WTC11 (cell line): ENCODE results near the gene MEA1.

Experiments
- ESRRA ChIP-seq: sonication (generic); formaldehyde crosslinking; IDR thresholded peaks from 2 replicates; pipeline ENCODE4 v1.8.1; 2022; ENCODE audit warnings: mild to moderate bottlenecking, missing genetic modification reagents, borderline replicate concordance
- ETV6 ChIP-seq: sonication (generic); formaldehyde crosslinking; IDR thresholded peaks from 2 replicates; pipeline ENCODE4 v1.8.1; 2022; ENCODE audit warnings: mild to moderate bottlenecking, missing genetic modification reagents
- FOXK1 ChIP-seq: sonication (generic); formaldehyde crosslinking; IDR thresholded peaks from 2 replicates; pipeline ENCODE4 v1.8.0; 2022; ENCODE audit warnings: mild to moderate bottlenecking, moderate library complexity, missing genetic modification reagents
- KAT7 ChIP-seq: sonication (generic); formaldehyde crosslinking; IDR thresholded peaks from 2 replicates; pipeline ENCODE4 v1.8.1; 2023; ENCODE audit warnings: missing genetic modification reagents, mild to moderate bottlenecking, borderline replicate concordance
- NFYB ChIP-seq: sonication (generic); formaldehyde crosslinking; conservative IDR thresholded peaks from 2 replicates; pipeline ENCODE4 v1.8.0; 2022; ENCODE audit warnings: low read depth, missing genetic modification reagents
- SP1 ChIP-seq: sonication (generic); formaldehyde crosslinking; conservative IDR thresholded peaks from 2 replicates; pipeline ENCODE4 v1.8.1; 2022; ENCODE audit warnings: missing genetic modification reagents
- TEAD1 ChIP-seq: sonication (generic); formaldehyde crosslinking; IDR thresholded peaks from 2 replicates; pipeline ENCODE4 v1.8.0; 2022; ENCODE audit warnings: mild to moderate bottlenecking, missing genetic modification reagents
- TEAD4 ChIP-seq: sonication (generic); formaldehyde crosslinking; IDR thresholded peaks from 2 replicates; pipeline ENCODE4 v1.8.0; 2022; ENCODE audit warnings: mild to moderate bottlenecking, missing genetic modification reagents
- ZBTB21 ChIP-seq: sonication (generic); formaldehyde crosslinking; IDR thresholded peaks from 2 replicates; pipeline ENCODE4 v1.8.1; 2023; ENCODE audit warnings: mild to moderate bottlenecking, missing genetic modification reagents, borderline replicate concordance
- ZNF138 ChIP-seq: sonication (generic); formaldehyde crosslinking; conservative IDR thresholded peaks from 2 replicates; pipeline ENCODE4 v1.8.1; 2022; ENCODE audit warnings: mild to moderate bottlenecking, moderate library complexity, missing genetic modification reagents
- TF ChIP-seq, protein P1 (sequence below): fragments of 200-600 bp; IDR thresholded peaks from 2 replicates; pipeline ENCODE4 v1.8.0; 2022; ENCODE audit warnings: antibody characterized with exemption
- TF ChIP-seq, protein P2 (sequence below): sonication (generic); formaldehyde crosslinking; IDR thresholded peaks from 2 replicates; pipeline ENCODE4 v1.8.0; 2023; ENCODE audit warnings: mild to moderate bottlenecking, missing genetic modification reagents
- TF ChIP-seq, protein P3 (sequence below): sonication (generic); formaldehyde crosslinking; IDR thresholded peaks from 2 replicates; pipeline ENCODE4 v1.8.0; 2022; ENCODE audit warnings: mild to moderate bottlenecking, missing genetic modification reagents
- TF ChIP-seq, protein P4 (sequence below): fragments of 250-450 bp; sonication (Bioruptor Pico); conservative IDR thresholded peaks from 2 replicates; pipeline ENCODE4 v1.9.0; 2021; ENCODE audit warnings: mild to moderate bottlenecking

DNA sequence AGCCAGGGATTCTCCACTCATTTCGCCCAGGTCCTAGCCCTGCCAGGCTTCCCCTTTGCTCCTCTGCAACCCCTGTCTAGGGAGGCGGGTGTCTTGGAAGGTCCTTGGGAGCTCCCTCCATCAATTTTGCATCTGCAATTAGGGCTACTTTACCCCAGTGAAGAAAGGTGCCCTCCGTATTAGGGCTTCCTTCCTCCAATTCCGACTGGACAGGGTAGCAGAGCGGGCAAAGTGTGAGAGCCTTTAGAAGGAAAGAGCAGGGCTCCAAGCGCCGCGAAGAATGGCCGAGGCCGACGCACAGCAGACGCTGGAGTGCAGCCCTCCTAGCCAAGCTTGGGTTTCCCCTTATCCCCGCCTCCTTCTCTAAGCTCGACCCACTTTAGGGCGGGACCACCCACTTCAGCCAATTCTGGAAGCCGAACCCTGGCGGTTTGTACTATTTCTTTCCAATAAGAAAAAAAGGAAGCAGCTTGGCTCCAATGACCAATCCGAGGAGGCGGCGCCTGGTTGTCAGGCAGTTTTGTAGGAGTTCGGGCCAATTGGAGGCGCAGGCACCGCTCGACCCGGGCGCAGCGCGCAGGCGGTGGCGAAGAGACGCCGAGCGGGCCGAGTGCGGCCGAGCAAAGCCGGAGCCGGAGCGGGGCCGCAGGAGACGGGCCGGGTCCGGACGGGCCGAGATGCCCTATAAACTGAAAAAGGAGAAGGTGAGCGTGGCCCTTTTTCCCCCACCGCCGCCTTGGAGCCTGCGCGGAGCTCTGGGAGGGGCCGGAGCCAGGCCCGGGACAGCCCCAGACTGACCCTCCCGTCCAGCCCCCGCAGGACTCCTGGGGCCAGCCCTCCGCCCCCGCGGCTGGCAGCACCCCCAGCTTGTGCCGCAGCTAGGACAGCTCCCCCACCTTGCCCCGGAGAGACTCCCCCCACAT is 29.5 kb downstream of the MEA1 start, which contains the start of gene PPP2R5D:
- TF ChIP-seq, protein P1, sequence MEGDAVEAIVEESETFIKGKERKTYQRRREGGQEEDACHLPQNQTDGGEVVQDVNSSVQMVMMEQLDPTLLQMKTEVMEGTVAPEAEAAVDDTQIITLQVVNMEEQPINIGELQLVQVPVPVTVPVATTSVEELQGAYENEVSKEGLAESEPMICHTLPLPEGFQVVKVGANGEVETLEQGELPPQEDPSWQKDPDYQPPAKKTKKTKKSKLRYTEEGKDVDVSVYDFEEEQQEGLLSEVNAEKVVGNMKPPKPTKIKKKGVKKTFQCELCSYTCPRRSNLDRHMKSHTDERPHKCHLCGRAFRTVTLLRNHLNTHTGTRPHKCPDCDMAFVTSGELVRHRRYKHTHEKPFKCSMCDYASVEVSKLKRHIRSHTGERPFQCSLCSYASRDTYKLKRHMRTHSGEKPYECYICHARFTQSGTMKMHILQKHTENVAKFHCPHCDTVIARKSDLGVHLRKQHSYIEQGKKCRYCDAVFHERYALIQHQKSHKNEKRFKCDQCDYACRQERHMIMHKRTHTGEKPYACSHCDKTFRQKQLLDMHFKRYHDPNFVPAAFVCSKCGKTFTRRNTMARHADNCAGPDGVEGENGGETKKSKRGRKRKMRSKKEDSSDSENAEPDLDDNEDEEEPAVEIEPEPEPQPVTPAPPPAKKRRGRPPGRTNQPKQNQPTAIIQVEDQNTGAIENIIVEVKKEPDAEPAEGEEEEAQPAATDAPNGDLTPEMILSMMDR = no peak
- peak; percentile 81 for TF ChIP-seq SP1 (CRISPR knock-in tag)
- TF ChIP-seq FOXK1 (CRISPR knock-in tag) = no peak
- TF ChIP-seq, protein P2, sequence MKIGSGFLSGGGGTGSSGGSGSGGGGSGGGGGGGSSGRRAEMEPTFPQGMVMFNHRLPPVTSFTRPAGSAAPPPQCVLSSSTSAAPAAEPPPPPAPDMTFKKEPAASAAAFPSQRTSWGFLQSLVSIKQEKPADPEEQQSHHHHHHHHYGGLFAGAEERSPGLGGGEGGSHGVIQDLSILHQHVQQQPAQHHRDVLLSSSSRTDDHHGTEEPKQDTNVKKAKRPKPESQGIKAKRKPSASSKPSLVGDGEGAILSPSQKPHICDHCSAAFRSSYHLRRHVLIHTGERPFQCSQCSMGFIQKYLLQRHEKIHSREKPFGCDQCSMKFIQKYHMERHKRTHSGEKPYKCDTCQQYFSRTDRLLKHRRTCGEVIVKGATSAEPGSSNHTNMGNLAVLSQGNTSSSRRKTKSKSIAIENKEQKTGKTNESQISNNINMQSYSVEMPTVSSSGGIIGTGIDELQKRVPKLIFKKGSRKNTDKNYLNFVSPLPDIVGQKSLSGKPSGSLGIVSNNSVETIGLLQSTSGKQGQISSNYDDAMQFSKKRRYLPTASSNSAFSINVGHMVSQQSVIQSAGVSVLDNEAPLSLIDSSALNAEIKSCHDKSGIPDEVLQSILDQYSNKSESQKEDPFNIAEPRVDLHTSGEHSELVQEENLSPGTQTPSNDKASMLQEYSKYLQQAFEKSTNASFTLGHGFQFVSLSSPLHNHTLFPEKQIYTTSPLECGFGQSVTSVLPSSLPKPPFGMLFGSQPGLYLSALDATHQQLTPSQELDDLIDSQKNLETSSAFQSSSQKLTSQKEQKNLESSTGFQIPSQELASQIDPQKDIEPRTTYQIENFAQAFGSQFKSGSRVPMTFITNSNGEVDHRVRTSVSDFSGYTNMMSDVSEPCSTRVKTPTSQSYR (CRISPR knock-in tag) = no peak
- TF ChIP-seq, protein P3, sequence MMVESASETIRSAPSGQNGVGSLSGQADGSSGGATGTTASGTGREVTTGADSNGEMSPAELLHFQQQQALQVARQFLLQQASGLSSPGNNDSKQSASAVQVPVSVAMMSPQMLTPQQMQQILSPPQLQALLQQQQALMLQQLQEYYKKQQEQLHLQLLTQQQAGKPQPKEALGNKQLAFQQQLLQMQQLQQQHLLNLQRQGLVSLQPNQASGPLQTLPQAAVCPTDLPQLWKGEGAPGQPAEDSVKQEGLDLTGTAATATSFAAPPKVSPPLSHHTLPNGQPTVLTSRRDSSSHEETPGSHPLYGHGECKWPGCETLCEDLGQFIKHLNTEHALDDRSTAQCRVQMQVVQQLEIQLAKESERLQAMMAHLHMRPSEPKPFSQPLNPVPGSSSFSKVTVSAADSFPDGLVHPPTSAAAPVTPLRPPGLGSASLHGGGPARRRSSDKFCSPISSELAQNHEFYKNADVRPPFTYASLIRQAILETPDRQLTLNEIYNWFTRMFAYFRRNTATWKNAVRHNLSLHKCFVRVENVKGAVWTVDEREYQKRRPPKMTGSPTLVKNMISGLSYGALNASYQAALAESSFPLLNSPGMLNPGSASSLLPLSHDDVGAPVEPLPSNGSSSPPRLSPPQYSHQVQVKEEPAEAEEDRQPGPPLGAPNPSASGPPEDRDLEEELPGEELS = 0 out of 2 replicates have a peak, but pooled peaks have one; percentile 51
- TF ChIP-seq, protein P4, sequence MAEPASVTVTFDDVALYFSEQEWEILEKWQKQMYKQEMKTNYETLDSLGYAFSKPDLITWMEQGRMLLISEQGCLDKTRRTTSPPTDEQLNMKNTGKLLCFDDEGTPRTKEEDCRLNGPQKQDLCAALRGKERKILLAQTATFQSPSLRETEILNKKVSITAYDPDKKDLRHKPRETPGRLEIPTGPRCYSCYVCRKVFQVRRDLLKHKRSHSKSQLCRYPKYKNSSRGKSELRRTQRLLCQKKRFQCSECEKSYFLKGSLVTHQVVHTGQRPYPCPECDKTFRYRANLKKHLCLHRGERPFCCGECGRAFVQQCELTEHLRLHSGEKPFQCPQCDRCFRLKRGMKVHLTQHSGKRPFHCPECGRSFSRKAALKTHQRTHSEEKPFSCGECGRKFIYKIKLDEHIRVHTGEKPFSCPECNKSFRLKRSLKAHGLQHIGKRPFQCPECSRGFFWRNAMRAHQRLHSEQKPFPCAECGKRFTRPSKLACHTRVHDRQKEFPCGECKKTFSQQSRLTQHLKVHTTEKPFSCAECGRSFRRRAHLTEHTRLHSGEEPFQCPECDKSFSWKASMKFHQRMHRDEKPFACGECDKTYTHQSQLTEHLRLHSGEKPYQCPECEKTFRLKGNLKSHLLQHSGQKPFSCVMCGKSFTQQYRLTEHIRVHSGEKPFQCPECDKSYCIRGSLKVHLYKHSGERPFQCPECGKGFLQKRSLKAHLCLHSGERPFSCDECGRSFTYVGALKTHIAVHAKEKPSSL (CRISPR knock-in tag) = no peak
- TF ChIP-seq ZBTB21 (CRISPR knock-in tag) = no peak
- TF ChIP-seq KAT7 (CRISPR knock-in tag) = no peak
- TF ChIP-seq ETV6 = no peak
- no peak for TF ChIP-seq ZNF138 (CRISPR knock-in tag)
- no peak for TF ChIP-seq TEAD4 (CRISPR knock-in tag)
- TF ChIP-seq NFYB (CRISPR knock-in tag) = peak; percentile 78
- TF ChIP-seq TEAD1 (CRISPR knock-in tag) = no peak
- no peak for TF ChIP-seq ESRRA
